Stimulated activated naive CD8-positive, alpha-beta T cell treated with anti-CD3 and anti-CD28 coated beads, Interleukin-15, amount 100 ng/mL, for 72 hours (primary cell): ENCODE measurements around the gene ABHD4.
"Not testable (repeated sequence)": the region's sequence is repeated elsewhere in the genome, so short reads cannot be mapped to it uniquely, and the experiment has no call there.

ENCODE experiments used
- ATAC-seq: fragments of 150-1000 bp; cut with Tn5 transposase; 2 replicates; pipeline ENCODE4 v1.10.0; 2021; ENCODE audit warnings: mild to moderate bottlenecking, moderate library complexity
- DNase-seq, 2 donors: peaks; one replicate each; pipeline ENCODE4 v3.0.0; 2021 to 2022
- H3K27ac Mint-ChIP-seq, 2 donors: one replicate each; pipeline ENCODE4 v1.8.0; 2022; ENCODE audit warnings: mild to moderate bottlenecking in 2 of 2, mixed read lengths in 2 of 2, moderate library complexity in 2 of 2
- H3K27me3 Mint-ChIP-seq: one replicate; pipeline ENCODE4 v1.8.0; 2022; ENCODE audit warnings: mixed read lengths
- H3K4me1 Mint-ChIP-seq: one replicate; pipeline ENCODE4 v1.8.0; 2022; ENCODE audit warnings: mild to moderate bottlenecking, mixed read lengths
- H3K4me3 Mint-ChIP-seq, 2 donors: one replicate each; pipeline ENCODE4 v1.8.0; 2022; ENCODE audit warnings: mild to moderate bottlenecking in 2 of 2, mixed read lengths in 2 of 2, moderate library complexity in 1 of 2
- H3K9me3 Mint-ChIP-seq, 2 donors: one replicate each; pipeline ENCODE4 v1.8.0; 2022; ENCODE audit warnings: mixed read lengths in 2 of 2

ABHD4 gene

DNA sequence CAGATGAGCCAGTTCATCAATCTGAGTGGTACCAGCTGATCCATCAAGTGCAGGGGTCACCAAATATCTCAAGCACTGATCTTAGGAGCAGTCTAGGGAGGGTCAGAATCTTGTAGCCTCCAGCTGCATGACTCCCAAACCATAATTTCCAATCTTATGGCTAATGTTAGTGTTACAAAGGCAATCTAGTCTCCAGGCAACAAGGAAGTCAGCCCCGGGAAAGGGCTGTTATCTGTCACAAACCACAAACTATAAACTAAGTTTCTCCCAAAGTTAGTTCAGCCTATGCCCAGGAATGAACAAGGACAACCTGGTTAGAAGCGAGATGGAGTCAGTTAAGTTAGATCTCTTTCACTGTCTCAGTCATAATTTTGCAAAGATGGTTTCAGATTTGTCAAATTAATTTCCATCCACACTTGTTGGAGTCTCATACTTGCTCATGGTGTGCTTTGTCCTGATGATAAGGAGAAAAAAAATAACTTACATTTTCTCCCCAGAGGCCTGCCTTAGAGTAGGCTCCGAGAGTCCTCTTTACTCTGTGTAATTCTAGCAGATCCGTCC, 3.9 kb upstream of the ABHD4 start:
- Mint-ChIP-seq H3K9me3 (no peaks in the 10 kb centered on the region), H3K4me1 (peaks cover 46% of the 10 kb centered on the region), H3K27ac (no peak overlapping the region), H3K4me3 (no peak overlapping the region), H3K27me3 (no peaks in the 10 kb centered on the region)
- ATAC-seq: no peak
- no peak for DNase-seq

DNA sequence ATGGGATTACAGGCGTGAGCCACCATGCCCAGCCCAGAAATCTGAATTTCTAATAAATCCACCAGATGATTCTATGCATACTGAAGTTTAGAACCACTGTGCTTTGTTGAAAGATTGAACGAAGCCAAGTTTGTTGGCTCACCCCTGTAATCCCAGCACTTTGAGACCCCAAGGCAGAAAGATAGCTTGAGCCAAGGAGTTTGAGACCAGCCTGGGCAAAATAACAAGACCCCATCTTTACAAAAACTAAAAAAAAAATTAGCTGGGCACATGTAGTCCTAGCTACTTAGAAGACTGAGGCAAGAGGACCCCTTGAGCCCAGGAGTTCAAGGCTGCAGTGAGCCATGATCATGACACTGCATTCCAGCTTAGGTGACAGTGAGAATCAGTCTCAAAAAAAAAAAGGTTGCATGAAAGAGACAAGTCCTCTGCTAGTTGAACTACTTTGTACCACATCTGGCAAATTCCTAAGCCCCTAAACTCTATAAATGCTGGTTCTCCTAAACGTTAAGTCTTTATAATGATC, 1.7 kb upstream of the ABHD4 start:
- H3K27me3 Mint-ChIP-seq: no peaks in the 10 kb centered on the region
- H3K4me3 Mint-ChIP-seq: no peak overlapping the region
- no peaks in the 10 kb centered on the region for H3K9me3 Mint-ChIP-seq
- H3K27ac Mint-ChIP-seq: no peak overlapping the region
- ATAC-seq (no peak), DNase-seq (no peak)
- peaks cover 42% of the 10 kb centered on the region for H3K4me1 Mint-ChIP-seq

DNA sequence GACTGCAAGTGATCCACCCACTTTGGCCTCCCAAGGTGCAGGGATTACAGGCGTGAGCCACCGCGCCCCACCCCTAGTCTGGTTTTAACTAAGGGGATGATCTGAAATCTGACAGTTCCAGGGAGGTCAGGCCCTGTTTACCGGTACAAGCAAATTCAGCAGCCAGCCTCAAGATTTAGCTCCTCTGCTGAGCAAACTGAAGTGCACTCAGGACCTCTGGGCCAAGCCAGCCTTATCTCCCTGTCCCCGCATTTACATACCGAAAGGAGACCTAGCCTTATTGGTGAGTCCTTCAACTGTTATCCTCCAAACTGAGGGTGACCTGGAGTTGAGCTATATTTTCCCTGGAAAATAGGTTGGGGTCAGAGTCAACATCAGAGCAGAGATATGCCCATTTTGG, 835 bp upstream of the ABHD4 start:
- peak overlapping the region; percentile 87 to 97 for H3K4me3 Mint-ChIP-seq
- H3K9me3 Mint-ChIP-seq: no peaks in the 10 kb centered on the region
- no peak overlapping the region for H3K27ac Mint-ChIP-seq
- no peaks in the 10 kb centered on the region for H3K27me3 Mint-ChIP-seq
- ATAC-seq (no peak), DNase-seq (no peak)
- H3K4me1 Mint-ChIP-seq: peaks cover 42% of the 10 kb centered on the region

DNA sequence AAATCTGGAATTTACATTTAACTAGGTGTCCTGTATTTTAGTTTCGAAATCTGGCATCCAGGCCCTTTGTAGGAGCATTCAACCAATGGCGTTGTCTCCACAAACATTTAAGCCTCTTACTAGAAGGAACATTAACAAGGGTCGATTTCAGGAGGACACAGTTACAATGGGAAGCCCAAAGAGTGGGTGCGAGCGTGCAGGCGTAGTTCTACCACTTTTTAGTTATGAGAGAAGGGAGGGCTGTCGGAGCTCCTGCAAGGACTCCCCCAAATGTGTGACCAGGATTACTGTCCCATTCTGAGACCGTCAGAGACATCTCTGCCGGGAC, 365 bp upstream of the ABHD4 start:
- Mint-ChIP-seq H3K4me1 (peaks cover 38% of the 10 kb centered on the region), H3K27me3 (no peaks in the 10 kb centered on the region), H3K9me3 (no peaks in the 10 kb centered on the region), H3K4me3 (peak overlapping the region; percentile 87 to 97), H3K27ac (peak overlapping the region in 1 of 2 donors; percentile 87)
- ATAC-seq: peak; percentile 49
- DNase-seq: no peak

DNA sequence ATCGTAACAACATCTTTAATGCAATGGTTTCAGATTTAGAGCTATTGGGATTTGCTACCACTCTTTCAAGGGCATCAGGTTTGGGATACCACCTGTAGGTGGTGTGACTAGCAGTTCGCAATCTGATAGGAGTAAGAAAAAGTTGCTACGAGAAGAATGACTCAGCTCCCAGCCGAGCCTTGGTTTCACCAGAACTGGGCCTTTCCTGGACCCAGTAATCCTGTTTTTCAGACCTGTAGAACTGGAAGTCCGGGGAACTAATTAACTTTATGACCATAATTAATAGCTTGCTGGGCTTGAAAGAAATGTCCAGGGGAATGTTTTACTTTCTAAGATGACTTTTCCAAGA, 770 bp downstream of the ABHD4 start:
- Mint-ChIP-seq H3K4me1 (peaks cover 32% of the 10 kb centered on the region), H3K4me3 (peak overlapping the region; percentile 87 to 97), H3K27me3 (no peaks in the 10 kb centered on the region), H3K9me3 (no peaks in the 10 kb centered on the region), H3K27ac (peak overlapping the region; percentile 88 to 93)
- DNase-seq (peak; percentile 22 to 33), ATAC-seq (peak; percentile 81)

DNA sequence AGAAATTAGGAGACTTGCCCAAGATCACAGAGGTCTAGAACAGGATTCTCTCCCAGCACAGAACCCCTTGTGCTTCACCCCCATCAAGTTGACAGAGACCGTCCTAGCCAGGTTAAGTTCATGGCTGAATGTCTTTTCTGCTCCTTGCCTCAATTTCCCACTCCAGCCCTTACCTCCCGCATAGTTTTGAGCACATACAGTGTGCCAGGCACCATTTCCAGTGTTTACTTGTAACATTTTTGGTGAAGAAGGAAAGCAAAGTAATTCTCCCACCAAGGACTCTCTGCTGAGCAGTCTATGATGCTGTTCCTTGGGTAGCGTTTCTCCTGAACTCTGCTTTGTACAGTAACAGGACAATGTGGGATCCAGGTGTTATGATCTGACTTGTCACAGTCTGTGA, 1.2 kb downstream of the ABHD4 start:
- Mint-ChIP-seq H3K4me1 (peaks cover 32% of the 10 kb centered on the region), H3K27me3 (no peaks in the 10 kb centered on the region), H3K4me3 (peak overlapping the region; percentile 87 to 97), H3K27ac (no peak overlapping the region), H3K9me3 (no peaks in the 10 kb centered on the region)
- ATAC-seq: no peak
- DNase-seq: no peak

DNA sequence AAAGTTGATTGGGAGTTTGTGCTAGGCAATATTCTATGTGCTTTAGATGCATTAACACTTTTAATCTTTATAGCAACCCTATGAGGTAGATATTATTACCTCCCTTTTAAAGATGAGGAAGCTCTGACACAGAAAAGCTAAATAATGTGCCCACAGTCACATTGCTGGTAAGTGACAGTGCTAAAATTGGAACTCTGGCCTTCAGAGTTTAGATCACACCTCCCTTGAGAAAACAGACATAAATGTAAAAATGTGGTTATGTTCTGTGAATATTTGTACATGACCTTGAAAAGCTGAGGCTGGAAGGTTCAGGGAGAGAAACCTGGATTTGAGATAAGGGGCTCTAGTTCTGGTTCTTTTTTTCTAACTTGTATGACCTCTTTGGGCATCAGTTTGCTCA, 1.9 kb downstream of the ABHD4 start:
- H3K9me3 Mint-ChIP-seq: no peaks in the 10 kb centered on the region
- H3K4me3 Mint-ChIP-seq: no peak overlapping the region
- H3K4me1 Mint-ChIP-seq: peaks cover 32% of the 10 kb centered on the region
- no peaks in the 10 kb centered on the region for H3K27me3 Mint-ChIP-seq
- no peak overlapping the region for H3K27ac Mint-ChIP-seq
- DNase-seq (no peak), ATAC-seq (no peak)

DNA sequence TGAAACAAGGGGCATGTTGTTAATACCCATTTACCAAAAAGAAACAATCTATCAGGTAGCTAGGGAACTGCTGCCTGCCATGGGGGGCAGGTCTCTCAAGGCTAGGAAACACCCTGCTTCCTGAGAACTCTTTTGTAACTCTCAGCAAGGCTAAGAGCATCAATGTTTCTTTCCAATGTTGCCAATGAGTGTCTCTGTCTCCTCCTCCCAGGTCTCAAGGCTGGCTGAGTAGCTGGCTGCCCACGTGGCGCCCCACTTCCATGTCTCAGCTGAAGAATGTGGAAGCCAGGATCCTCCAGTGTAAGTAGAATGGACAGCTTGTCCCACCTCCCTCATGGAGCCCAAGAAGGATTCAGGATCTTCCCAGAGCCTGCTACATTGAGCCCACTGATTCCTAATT, 3.4 kb downstream of the ABHD4 start:
- no peaks in the 10 kb centered on the region for H3K27me3 Mint-ChIP-seq
- ATAC-seq (no peak), DNase-seq (no peak)
- no peak overlapping the region for H3K27ac Mint-ChIP-seq
- H3K4me3 Mint-ChIP-seq: no peak overlapping the region
- no peaks in the 10 kb centered on the region for H3K9me3 Mint-ChIP-seq
- peaks cover 32% of the 10 kb centered on the region for H3K4me1 Mint-ChIP-seq

DNA sequence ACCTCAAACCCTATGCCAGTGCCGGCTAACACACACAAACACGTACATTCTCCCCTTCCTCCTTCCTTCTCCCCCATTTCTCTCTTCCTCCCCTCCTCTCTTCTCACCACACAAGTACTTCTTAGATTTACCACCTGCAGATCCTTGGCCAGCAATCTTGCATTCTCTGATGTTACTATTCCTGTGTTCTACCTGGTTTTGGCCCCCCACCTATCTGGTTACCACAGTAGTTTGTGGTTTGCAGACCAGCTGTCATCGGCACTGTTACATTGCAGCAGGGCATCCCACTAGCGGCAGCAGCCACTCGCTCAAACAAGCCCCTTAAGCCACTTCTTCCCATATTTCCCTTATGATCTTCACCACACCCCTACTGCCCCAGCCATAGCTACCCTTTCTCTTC, 3.9 kb downstream of the ABHD4 start:
- DNase-seq (no peak), ATAC-seq (no peak)
- Mint-ChIP-seq H3K9me3 (no peaks in the 10 kb centered on the region), H3K4me3 (no peak overlapping the region), H3K27ac (no peak overlapping the region), H3K4me1 (peaks cover 32% of the 10 kb centered on the region), H3K27me3 (no peaks in the 10 kb centered on the region)

DNA sequence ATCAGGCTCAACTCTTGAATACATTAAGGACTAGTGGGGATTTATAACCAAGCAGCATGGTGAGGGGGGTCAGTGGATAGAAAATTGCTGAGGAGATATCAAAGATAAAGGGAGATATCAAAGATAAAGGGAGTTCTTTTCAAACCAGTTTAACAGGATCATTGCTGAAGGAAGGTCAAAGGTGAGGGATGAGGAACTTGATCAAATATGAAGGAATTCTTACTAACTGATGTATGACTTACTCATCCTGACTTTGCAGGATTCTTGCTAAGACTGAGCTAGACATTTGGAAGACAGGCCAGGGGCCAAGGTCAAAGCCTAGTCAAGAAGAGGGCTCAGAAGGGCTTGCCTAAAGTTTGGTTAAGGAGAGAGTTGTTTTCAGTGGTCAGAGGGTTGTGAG, 4.8 kb downstream of the ABHD4 start:
- Mint-ChIP-seq H3K27me3 (no peaks in the 10 kb centered on the region), H3K27ac (peak overlapping the region in 1 of 2 donors; percentile 43), H3K4me1 (peaks cover 25% of the 10 kb centered on the region), H3K9me3 (no peaks in the 10 kb centered on the region), H3K4me3 (no peak overlapping the region)
- DNase-seq (no peak), ATAC-seq (no peak)

DNA sequence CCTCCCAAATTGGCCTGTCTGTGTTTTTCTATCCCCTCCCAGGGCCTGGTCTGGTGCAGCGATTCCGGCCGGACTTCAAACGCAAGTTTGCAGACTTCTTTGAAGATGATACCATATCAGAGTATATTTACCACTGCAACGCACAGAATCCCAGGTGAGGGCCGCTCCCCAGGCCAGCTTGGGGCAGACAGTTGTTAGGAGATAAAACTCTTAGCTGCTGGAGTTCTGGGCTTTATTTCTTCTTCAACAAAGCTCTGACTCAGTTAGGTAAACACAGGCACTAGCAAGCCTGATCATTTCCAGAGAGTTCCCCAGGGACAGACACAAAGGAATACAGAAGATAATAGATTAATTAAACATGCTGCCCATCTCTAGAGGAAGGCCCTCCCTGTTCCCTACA, 8.3 kb downstream of the ABHD4 start:
- Mint-ChIP-seq H3K4me3 (no peak overlapping the region), H3K27me3 (no peaks in the 10 kb centered on the region), H3K27ac (no peak overlapping the region), H3K4me1 (peaks cover 7% of the 10 kb centered on the region), H3K9me3 (no peaks in the 10 kb centered on the region)
- ATAC-seq: no peak
- DNase-seq: no peak

DNA sequence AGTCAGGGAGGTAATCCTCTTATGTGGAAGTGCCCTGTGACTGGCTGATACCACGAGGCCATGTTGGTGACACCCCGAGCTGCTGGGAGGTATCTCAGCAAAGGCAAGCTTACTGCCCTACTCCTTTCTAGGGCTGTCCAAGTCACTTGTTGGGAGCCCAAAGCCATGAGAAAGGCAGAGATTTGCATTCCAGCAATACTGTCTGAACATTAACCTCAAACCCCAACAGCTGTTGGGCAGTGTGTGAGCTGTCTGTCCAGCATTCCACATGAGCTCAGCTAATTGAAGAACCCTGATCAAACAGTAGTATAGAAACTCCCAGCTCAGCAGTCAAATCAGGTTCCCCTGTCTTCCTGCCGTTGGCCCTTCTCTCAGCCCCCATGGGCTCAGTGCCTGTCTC, 9.2 kb downstream of the ABHD4 start:
- Mint-ChIP-seq H3K27ac (no peak overlapping the region), H3K4me3 (no peak overlapping the region), H3K27me3 (no peaks in the 10 kb centered on the region), H3K4me1 (no peaks in the 10 kb centered on the region), H3K9me3 (no peaks in the 10 kb centered on the region)
- DNase-seq: no peak
- ATAC-seq: no peak

DNA sequence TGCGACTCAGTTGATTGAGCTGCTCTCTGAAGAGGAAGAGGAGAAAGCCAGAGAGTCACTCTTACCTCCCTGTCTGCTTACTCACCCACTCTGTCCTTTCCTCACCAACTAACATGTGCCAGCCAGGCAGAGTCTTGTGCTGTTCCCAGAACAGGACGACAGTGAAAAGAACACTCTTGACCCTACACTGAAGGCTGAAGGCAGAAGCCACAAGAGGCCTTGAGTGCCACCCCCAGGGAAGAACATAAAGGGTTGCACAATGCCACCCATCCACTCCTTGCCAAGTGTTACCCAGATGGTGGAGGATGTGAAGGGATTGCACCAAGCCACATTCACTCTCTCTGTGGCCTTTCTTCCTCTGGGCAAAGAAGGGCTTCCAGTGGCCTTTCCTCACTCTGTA, 12.8 kb downstream of the ABHD4 start:
- DNase-seq (no peak), ATAC-seq (no peak)
- Mint-ChIP-seq H3K27me3 (no peaks in the 10 kb centered on the region), H3K9me3 (no peaks in the 10 kb centered on the region), H3K4me3 (no peak overlapping the region), H3K27ac (no peak overlapping the region), H3K4me1 (no peaks in the 10 kb centered on the region)

DNA sequence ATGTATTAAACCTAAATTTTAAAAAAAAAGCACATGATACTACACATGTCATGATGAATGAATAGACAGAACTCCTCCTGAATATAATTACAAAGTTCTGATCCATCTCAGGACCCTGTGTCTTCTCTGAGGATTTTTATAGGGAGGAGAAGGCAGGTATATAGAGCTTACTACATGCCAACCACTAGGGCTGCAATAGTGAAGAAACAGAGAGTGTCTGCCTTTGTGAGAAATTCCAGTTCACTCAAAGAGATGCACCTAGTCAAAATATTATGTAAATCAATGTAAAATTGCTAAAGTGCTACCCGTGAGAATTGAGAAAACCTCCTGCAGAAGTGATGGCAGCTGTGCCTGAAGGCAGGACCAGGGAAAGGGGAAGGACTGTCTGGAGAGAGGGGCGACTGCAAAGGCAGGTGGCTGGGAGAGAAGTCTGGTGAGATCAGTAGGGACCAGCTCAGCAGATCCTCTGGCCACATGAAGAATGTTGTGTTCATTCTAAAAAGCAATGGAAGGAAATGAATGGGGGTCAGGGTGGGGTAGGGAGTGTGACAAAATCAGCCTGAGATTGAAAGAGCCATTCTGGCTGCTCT, 15.1 kb downstream of the ABHD4 start:
- H3K9me3 Mint-ChIP-seq: no peaks in the 10 kb centered on the region

DNA sequence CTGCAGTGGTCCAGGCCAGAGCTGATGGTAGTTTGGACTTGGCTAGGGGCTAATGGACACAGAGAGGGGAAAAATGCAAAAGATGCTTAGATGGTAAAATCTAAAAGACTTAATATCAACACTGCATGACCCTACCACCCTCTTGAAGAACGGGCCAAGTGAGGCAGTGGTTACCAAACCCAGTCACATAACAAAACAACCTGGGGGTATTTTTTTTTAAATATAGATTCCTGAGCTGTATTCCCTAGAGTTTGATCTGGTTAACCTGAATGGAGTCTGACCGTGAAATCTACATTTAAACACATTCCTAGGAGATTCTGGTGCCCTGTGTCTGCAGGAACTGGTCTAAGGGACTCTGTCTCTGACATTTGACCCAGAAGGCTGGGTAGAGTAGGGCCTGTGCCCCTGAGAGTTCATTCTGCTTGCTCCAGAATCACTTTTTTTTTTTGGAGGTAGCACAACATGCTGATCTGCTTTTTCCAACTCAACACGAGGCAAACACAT, 15.7 kb downstream of the ABHD4 start:
- Mint-ChIP-seq H3K27ac (no peak overlapping the region), H3K9me3 (no peaks in the 10 kb centered on the region), H3K4me1 (no peaks in the 10 kb centered on the region), H3K27me3 (no peaks in the 10 kb centered on the region), H3K4me3 (no peak overlapping the region)
- ATAC-seq (no peak), DNase-seq (no peak)

More for the DNA sequence above, 15.1 kb downstream of the ABHD4 start:
- H3K27me3 Mint-ChIP-seq: no peaks in the 10 kb centered on the region
- no peak overlapping the region for H3K27ac Mint-ChIP-seq
- ATAC-seq (no peak), DNase-seq (no peak)
- H3K4me1 Mint-ChIP-seq: no peaks in the 10 kb centered on the region
- no peak overlapping the region for H3K4me3 Mint-ChIP-seq

DNA sequence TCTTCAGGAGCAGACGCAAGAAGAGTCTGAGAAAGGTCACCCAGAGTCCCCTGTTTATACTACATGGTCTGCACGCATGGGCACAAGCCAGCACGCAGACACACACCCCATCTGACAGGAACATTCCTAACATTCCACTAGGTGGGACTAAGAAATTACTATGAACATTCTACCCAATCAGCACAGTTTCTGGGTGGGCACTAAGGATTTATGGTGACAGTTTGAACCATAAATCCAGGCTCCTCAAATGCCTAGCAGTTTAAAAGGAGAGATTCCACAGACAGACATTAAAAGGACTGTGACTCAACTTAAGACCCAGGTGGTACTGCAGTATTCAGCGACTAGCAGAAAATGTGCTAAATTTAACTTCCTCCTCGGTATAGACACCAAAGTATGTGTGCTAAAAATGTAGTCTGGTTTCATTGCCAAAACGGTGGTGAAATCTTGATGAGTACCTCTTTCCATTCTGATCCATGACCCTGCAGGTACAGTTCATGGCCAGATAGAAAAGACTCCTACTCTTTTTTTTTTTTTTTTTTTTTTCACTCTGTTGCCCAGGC, 16.2 kb downstream of the ABHD4 start:
- H3K4me1 Mint-ChIP-seq: no peaks in the 10 kb centered on the region
- ATAC-seq (no peak), DNase-seq (no peak)
- H3K9me3 Mint-ChIP-seq: no peaks in the 10 kb centered on the region
- no peaks in the 10 kb centered on the region for H3K27me3 Mint-ChIP-seq
- no peak overlapping the region for H3K27ac Mint-ChIP-seq
- no peak overlapping the region for H3K4me3 Mint-ChIP-seq

DNA sequence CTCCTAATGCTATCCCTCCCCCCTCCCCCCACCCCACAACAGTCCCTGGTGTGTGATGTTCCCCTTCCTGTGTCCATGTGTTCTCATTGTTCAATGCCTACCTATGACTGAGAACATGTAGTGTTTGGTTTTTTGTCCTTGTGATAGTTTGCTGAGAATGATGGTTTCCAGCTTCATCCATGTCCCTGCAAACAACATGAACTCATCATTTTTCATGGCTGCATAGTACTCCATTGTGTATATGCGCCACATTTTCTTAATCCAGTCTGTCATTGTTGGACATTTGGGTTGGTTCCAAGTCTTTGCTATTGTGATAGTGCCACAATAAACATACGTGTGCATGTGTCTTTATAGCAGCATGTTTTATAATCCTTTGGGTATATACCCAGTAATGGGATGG, 17.7 kb downstream of the ABHD4 start:
- DNase-seq, H3K4me3 Mint-ChIP-seq, H3K27ac Mint-ChIP-seq, H3K27me3 Mint-ChIP-seq, H3K4me1 Mint-ChIP-seq, ATAC-seq, H3K9me3 Mint-ChIP-seq: not testable (repeated sequence)
